SU-DHL-6 (cell line): ENCODE measurements around the gene PTH1R.

ENCODE experiments used
- H2AFZ ChIP-seq: fragments of 200-600 bp; sonication (generic); 2 replicates; pipeline ENCODE4 v1.6.1; 2014; ENCODE audit warnings: low read depth, mild to moderate bottlenecking, moderate library complexity, mixed read lengths, antibody characterized with exemption, low read length; ENCODE audit not compliant: severe bottlenecking
- H3F3A ChIP-seq: fragments of 200-600 bp; shearing (Covaris generic); 2 replicates; pipeline ENCODE4 v1.6.0; 2016; ENCODE audit warnings: antibody characterized with exemption, mild to moderate bottlenecking; ENCODE audit not compliant: insufficient read depth
- H3K27ac ChIP-seq: fragments of 200-600 bp; sonication (generic); 2 replicates; pipeline ENCODE4 v1.5.1; 2016; ENCODE audit warnings: low read depth, mild to moderate bottlenecking, low read length, moderate library complexity, mixed read lengths
- H3K27me3 ChIP-seq: fragments of 200-600 bp; sonication (generic), shearing (Covaris generic); 2 replicates; pipeline ENCODE4 v1.6.0; 2014; ENCODE audit warnings: mild to moderate bottlenecking, low read length
- H3K36me3 ChIP-seq: fragments of 200-600 bp; sonication (generic); 2 replicates; pipeline ENCODE4 v1.6.1; 2014; ENCODE audit warnings: mild to moderate bottlenecking, low read length, mixed read lengths
- H3K4me2 ChIP-seq: fragments of 300-600, 200-600 bp; shearing (Covaris generic), sonication (generic); 2 replicates; pipeline ENCODE4 v1.6.0; 2014; ENCODE audit warnings: low read length, low read depth, mild to moderate bottlenecking; ENCODE audit not compliant: poor library complexity, severe bottlenecking
- H3K4me3 ChIP-seq: fragments of 200-600 bp; sonication (generic); 2 replicates; pipeline ENCODE4 v1.5.1; 2014; ENCODE audit warnings: antibody characterized with exemption, low read length, mild to moderate bottlenecking, mixed read lengths; ENCODE audit not compliant: insufficient read depth, poor library complexity, severe bottlenecking
- H3K79me2 ChIP-seq: fragments of 200-600 bp; sonication (generic); 2 replicates; pipeline ENCODE4 v1.6.1; 2014; ENCODE audit warnings: mild to moderate bottlenecking, low read length, moderate library complexity; ENCODE audit not compliant: insufficient read depth
- H3K9ac ChIP-seq: fragments of 200-600 bp; sonication (generic); 2 replicates; pipeline ENCODE4 v1.7.0; 2014; ENCODE audit warnings: mild to moderate bottlenecking, low read length
- H3K9me2 ChIP-seq: fragments of 200-600 bp; sonication (generic); replicated peaks from 2 replicates; pipeline ENCODE4 v1.6.1; 2014; ENCODE audit warnings: low read length; ENCODE audit not compliant: insufficient read depth
- H3K9me3 ChIP-seq: fragments of 200-600 bp; sonication (generic); 2 replicates; pipeline ENCODE4 v1.6.1; 2014; ENCODE audit warnings: low read length, mixed read lengths; ENCODE audit not compliant: insufficient read depth
- H4K20me1 ChIP-seq: fragments of 200-600 bp; sonication (generic); 2 replicates; pipeline ENCODE4 v1.6.1; 2014; ENCODE audit warnings: low read depth, mild to moderate bottlenecking, antibody characterized with exemption, low read length, moderate library complexity, mixed read lengths
- CTCF ChIP-seq: fragments of 200-600 bp; sonication (generic); IDR thresholded peaks from one replicate; pipeline ENCODE4 v1.5.1; 2017; ENCODE audit warnings: antibody characterized with exemption, mild to moderate bottlenecking, low read length, moderate library complexity; ENCODE audit not compliant: insufficient read depth, poor library complexity, severe bottlenecking
- EZH2phosphoT487 ChIP-seq: fragments of 200-600 bp; sonication (generic), shearing (Covaris generic); conservative IDR thresholded peaks from 2 replicates; pipeline ENCODE4 v1.6.1; 2018; ENCODE audit warnings: mild to moderate bottlenecking, antibody characterized with exemption, low read length, moderate library complexity, mixed read lengths

PTH1R gene

GRCh38 chr3:46895761-46896160, 18.2 kb downstream of the PTH1R start:
- no peak overlapping the region for H3K4me3 ChIP-seq
- no peak overlapping the region for H2AFZ ChIP-seq
- no peaks in the 10 kb centered on the region for H3K27me3 ChIP-seq
- no peaks in the 10 kb centered on the region for H3K9me2 ChIP-seq
- H3K79me2 ChIP-seq = no peaks in the 10 kb centered on the region
- H3K4me2 ChIP-seq = no peak overlapping the region
- H4K20me1 ChIP-seq = no peaks in the 10 kb centered on the region
- no peak overlapping the region for H3K27ac ChIP-seq
- no peaks in the 10 kb centered on the region for H3F3A ChIP-seq
- no peaks in the 10 kb centered on the region for H3K9me3 ChIP-seq
- TF ChIP-seq CTCF (no peak), EZH2phosphoT487 (no peak)
- no peak overlapping the region for H3K9ac ChIP-seq
- H3K36me3 ChIP-seq = no peaks in the 10 kb centered on the region

GRCh38 chr3:46896386-46896785, 18.9 kb downstream of the PTH1R start:
- H3K9me2 ChIP-seq = no peaks in the 10 kb centered on the region
- no peaks in the 10 kb centered on the region for H3K79me2 ChIP-seq
- no peak overlapping the region for H3K4me2 ChIP-seq
- H3K9ac ChIP-seq = no peak overlapping the region
- H3K36me3 ChIP-seq = no peaks in the 10 kb centered on the region
- no peak overlapping the region for H2AFZ ChIP-seq
- H3K9me3 ChIP-seq = no peaks in the 10 kb centered on the region
- no peak overlapping the region for H3K4me3 ChIP-seq
- no peaks in the 10 kb centered on the region for H3F3A ChIP-seq
- H3K27ac ChIP-seq = no peak overlapping the region
- no peaks in the 10 kb centered on the region for H3K27me3 ChIP-seq
- no peak for TF ChIP-seq CTCF
- no peak for TF ChIP-seq EZH2phosphoT487
- H4K20me1 ChIP-seq = no peaks in the 10 kb centered on the region

GRCh38 chr3:46897031-46897430, 19.5 kb downstream of the PTH1R start:
- TF ChIP-seq EZH2phosphoT487 (no peak), CTCF (no peak)
- Histone ChIP-seq H3K27ac (no peak overlapping the region), H3K4me3 (no peak overlapping the region), H4K20me1 (no peaks in the 10 kb centered on the region), H3K4me2 (no peak overlapping the region), H2AFZ (no peak overlapping the region), H3F3A (no peaks in the 10 kb centered on the region), H3K27me3 (no peaks in the 10 kb centered on the region), H3K9me3 (no peaks in the 10 kb centered on the region), H3K36me3 (no peaks in the 10 kb centered on the region), H3K9me2 (no peaks in the 10 kb centered on the region), H3K9ac (no peak overlapping the region), H3K79me2 (no peaks in the 10 kb centered on the region)
